GM21515 (cell line): ENCODE data around the gene NEU4.

ENCODE experiments used
- ATAC-seq: cut with Tn5 transposase; IDR thresholded peaks from one replicate; pipeline ENCODE4 v1.9.1; 2021; ENCODE audit not compliant: unreplicated experiment

NEU4 gene

GRCh38 chr2:241862093-241862492 is 53.1 kb downstream of the NEU4 start:
- no peak for ATAC-seq

GRCh38 chr2:241862775-241863535 is 54.0 kb downstream of the NEU4 start:
- no peak for ATAC-seq

- no peak for ATAC-seq
Observed at GRCh38 chr2:241863536-241863954, 54.6 kb downstream of the NEU4 start.

- ATAC-seq: no peak
Observed at GRCh38 chr2:241864168-241864849, 55.3 kb downstream of the NEU4 start.

- no peak for ATAC-seq
Observed at GRCh38 chr2:241864850-241865213, 55.8 kb downstream of the NEU4 start.

- ATAC-seq: no peak
Observed at GRCh38 chr2:241865416-241865956, 56.5 kb downstream of the NEU4 start.

DNA sequence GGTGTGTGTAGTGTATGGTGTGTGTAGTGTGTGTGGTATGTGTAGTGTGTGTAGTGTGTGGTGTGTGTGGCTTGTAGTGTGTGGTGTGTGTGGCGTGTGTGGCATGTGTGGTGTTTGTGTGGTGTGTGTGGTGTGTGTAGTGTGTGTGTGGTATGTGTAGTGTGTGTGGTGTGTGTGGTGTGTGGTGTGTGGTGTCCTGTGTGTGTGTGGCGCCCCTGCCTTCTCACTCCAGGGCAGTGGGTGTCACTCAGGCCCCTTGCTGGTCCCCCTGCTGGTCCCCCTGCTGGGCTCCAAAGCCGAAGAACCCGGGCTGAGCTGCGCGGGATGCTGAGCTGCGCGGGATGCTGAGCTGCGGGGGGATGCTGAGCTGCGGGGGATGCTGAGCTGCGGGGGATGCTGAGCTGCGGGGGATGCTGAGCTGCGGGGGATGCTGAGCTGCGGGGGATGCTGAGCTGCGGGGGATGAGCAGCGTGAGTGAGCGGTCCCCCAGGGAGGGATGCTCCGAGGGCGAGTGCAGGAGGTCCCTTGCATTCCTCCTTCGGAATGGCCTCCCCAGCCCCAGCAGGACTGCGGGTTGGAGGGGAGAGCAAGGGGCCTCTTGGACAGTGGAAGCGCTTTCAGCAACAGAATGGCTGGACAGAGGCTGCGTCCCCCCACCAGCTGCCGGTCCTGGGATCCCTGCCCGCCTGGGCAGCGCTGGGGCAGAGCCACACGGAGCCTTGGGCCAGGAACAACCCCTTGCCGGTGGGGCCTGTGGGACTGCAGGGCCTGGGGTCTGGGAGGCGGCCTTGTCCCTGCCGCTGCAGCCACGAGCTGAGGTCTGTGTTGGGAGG is 57.2 kb downstream of the NEU4 start:
- ATAC-seq: no peak
